Glutamatergic neuron (in vitro differentiated cells): ENCODE measurements around the gene KIDINS220. TPM values are rescaled to one million over a fixed set of nuclear protein-coding genes. Genes with fewer than 3 reads are reported as not detected.

Source experiments
- DNase-seq: peaks from one replicate; pipeline ENCODE4 v3.0.0; 2022
- H3K27ac Mint-ChIP-seq: one replicate; pipeline ENCODE4 v1.8.0; 2020; ENCODE audit warnings: mild to moderate bottlenecking, mixed read lengths, inconsistent platforms; ENCODE audit not compliant: unreplicated experiment
- H3K27me3 Mint-ChIP-seq: one replicate; pipeline ENCODE4 v1.8.0; 2020; ENCODE audit warnings: mild to moderate bottlenecking, moderate library complexity, mixed read lengths, inconsistent platforms; ENCODE audit not compliant: unreplicated experiment
- H3K36me3 Mint-ChIP-seq: one replicate; pipeline ENCODE4 v1.8.0; 2020; ENCODE audit warnings: mild to moderate bottlenecking, mixed read lengths, inconsistent platforms; ENCODE audit not compliant: unreplicated experiment
- H3K4me1 Mint-ChIP-seq: one replicate; pipeline ENCODE4 v1.8.0; 2020; ENCODE audit warnings: mild to moderate bottlenecking, low read depth, mixed read lengths, inconsistent platforms; ENCODE audit not compliant: unreplicated experiment
- H3K4me3 Mint-ChIP-seq: one replicate; pipeline ENCODE4 v1.8.0; 2020; ENCODE audit warnings: mild to moderate bottlenecking, mixed read lengths, inconsistent platforms; ENCODE audit not compliant: unreplicated experiment
- H3K9me3 Mint-ChIP-seq: one replicate; pipeline ENCODE4 v1.8.0; 2020; ENCODE audit warnings: mild to moderate bottlenecking, moderate library complexity, mixed read lengths, inconsistent platforms; ENCODE audit not compliant: unreplicated experiment
- CTCF ChIP-seq: fragments of 200-600 bp; sonication (generic); IDR thresholded peaks from one replicate; pipeline ENCODE4 v1.5.0; 2021; ENCODE audit not compliant: partially characterized antibody, unreplicated experiment
- total RNA-seq: library from RNA; stranded (reverse); fragmentation: NEBNext Ultra II Directional; extraction: Animal tissue kit (Norgen Biotek cat#: 25700); gene quantifications from one replicate; pipeline ENCODE4 v1.2.1, GENCODE V29; 2021; ENCODE audit not compliant: unreplicated experiment

KIDINS220 gene
- total RNA-seq, 1 donor from 2014 or later: 188 TPM

GRCh38 chr2:8691859-8692437 lies 145.5 kb downstream of the KIDINS220 start:
- no peak for TF ChIP-seq CTCF
- no peak overlapping the region for H3K27ac Mint-ChIP-seq
- no peak overlapping the region for H3K4me3 Mint-ChIP-seq
- no peak for DNase-seq
- no peaks in the 10 kb centered on the region for H3K4me1 Mint-ChIP-seq
- H3K36me3 Mint-ChIP-seq: no peaks in the 10 kb centered on the region
- no peaks in the 10 kb centered on the region for H3K27me3 Mint-ChIP-seq
- no peaks in the 10 kb centered on the region for H3K9me3 Mint-ChIP-seq

DNA sequence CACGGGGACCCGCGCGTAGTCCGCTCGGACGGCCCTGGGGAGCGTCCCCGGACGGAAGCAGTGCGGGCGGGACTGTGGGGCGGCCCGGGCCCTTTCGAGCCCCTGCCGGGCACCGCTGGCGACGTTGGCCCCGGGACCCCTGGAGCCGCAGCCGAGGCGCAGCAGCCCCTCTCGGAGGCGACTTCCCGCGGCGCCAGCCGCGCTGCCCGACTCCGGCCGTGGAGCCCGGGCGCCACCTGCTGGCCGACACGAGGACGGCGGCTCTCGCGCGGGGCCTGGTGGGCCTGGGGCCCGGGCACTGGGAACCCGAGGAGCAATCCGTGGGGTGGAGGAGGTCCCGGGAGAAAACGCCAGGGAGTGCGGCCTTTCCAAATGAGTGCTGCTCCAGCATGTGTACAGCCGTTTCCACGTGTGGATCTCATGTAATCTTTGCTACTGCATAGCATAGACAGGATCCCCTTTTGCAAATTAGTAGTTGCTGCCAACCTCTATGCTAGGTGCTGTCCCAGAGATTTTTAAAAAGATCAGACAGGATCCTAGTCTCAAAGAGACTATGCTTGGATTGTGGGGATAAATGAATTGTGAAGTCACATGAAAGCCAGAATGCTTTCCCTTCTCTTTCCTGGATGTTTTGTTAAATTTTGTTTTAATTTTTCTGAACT lies 151.6 kb downstream of the KIDINS220 start:
- H3K27me3 Mint-ChIP-seq: peaks cover 7% of the 10 kb centered on the region
- TF ChIP-seq CTCF: peak; percentile 100
- no peak overlapping the region for H3K27ac Mint-ChIP-seq
- DNase-seq: peak; percentile 89
- peak overlapping the region; percentile 52 for H3K4me3 Mint-ChIP-seq
- H3K4me1 Mint-ChIP-seq: peaks cover 11% of the 10 kb centered on the region
- peaks cover 5% of the 10 kb centered on the region for H3K9me3 Mint-ChIP-seq
- H3K36me3 Mint-ChIP-seq: no peaks in the 10 kb centered on the region

GRCh38 chr2:8684878-8685696 lies 152.3 kb downstream of the KIDINS220 start:
- H3K9me3 Mint-ChIP-seq: peaks cover 5% of the 10 kb centered on the region
- peak overlapping the region; percentile 96 for H3K4me3 Mint-ChIP-seq
- H3K27ac Mint-ChIP-seq: no peak overlapping the region

GRCh38 chr2:8684540-8684877 lies 152.9 kb downstream of the KIDINS220 start:
- Mint-ChIP-seq H3K27me3 (peaks cover 7% of the 10 kb centered on the region), H3K36me3 (no peaks in the 10 kb centered on the region), H3K9me3 (peaks cover 9% of the 10 kb centered on the region), H3K4me3 (peak overlapping the region; percentile 96), H3K27ac (no peak overlapping the region), H3K4me1 (peaks cover 14% of the 10 kb centered on the region)
- DNase-seq: no peak
- TF ChIP-seq CTCF: no peak

More at GRCh38 chr2:8684878-8685696, 152.3 kb downstream of the KIDINS220 start:
- no peak for TF ChIP-seq CTCF
- peaks cover 7% of the 10 kb centered on the region for H3K27me3 Mint-ChIP-seq
- H3K4me1 Mint-ChIP-seq: peaks cover 11% of the 10 kb centered on the region
- H3K36me3 Mint-ChIP-seq: no peaks in the 10 kb centered on the region
- DNase-seq: peak; percentile 58
